HG03045 (cell line): ENCODE results near the gene DPEP2NB.
A peak's percentile ranks its signal among the peaks of the same experiment; 100 is the strongest.
"Not testable (repeated sequence)": the region's sequence is repeated elsewhere in the genome, so short reads cannot be mapped to it uniquely, and the experiment has no call there.

Source experiments
- ATAC-seq: cut with Tn5 transposase; IDR thresholded peaks from one replicate; pipeline ENCODE4 v1.9.1; 2021; ENCODE audit warnings: mild to moderate bottlenecking, moderate library complexity; ENCODE audit not compliant: unreplicated experiment

The DPEP2NB gene

GRCh38 chr16:67987460-67988160, 28.1 kb downstream of the DPEP2NB start:
- ATAC-seq: no peak

- no peak for ATAC-seq
Measured at GRCh38 chr16:67986949-67987348, 28.8 kb downstream of the DPEP2NB start.

GRCh38 chr16:67982011-67982696, 33.6 kb downstream of the DPEP2NB start:
- ATAC-seq: no peak

GRCh38 chr16:67979955-67980678, 35.6 kb downstream of the DPEP2NB start, which contains the start of gene DPEP3:
Gene DPEP3 (minus strand): TSS chr16:67980499. CDS start chr16:67980380, 119 bp downstream.
- ATAC-seq: no peak

- ATAC-seq: no peak
Measured at GRCh38 chr16:67977469-67978227, 38.1 kb downstream of the DPEP2NB start.

GRCh38 chr16:67977005-67977404, 38.7 kb downstream of the DPEP2NB start:
- ATAC-seq: no peak

GRCh38 chr16:67976205-67976604, 39.5 kb downstream of the DPEP2NB start:
- no peak for ATAC-seq

GRCh38 chr16:67975321-67976105, 40.2 kb downstream of the DPEP2NB start:
- peak; percentile 46 for ATAC-seq

- ATAC-seq: not testable (repeated sequence)
Measured at GRCh38 chr16:67972285-67972684, 43.4 kb downstream of the DPEP2NB start.

GRCh38 chr16:67971111-67971510, 44.6 kb downstream of the DPEP2NB start:
- ATAC-seq: no peak

- no peak for ATAC-seq
Measured at GRCh38 chr16:67969254-67970039, 46.3 kb downstream of the DPEP2NB start.

- ATAC-seq: peak; percentile 83
Measured at GRCh38 chr16:67968400-67969253, 47.1 kb downstream of the DPEP2NB start, which contains the start of gene SLC12A4. Gene SLC12A4 (minus strand): TSS chr16:67968637. CDS start chr16:67968553, 84 bp downstream.

GRCh38 chr16:67967958-67968399, 47.7 kb downstream of the DPEP2NB start:
- peak; percentile 21 for ATAC-seq

GRCh38 chr16:67967183-67967957, 48.3 kb downstream of the DPEP2NB start:
- no peak for ATAC-seq

GRCh38 chr16:67966549-67967182, 49.0 kb downstream of the DPEP2NB start:
- no peak for ATAC-seq

- ATAC-seq: no peak
Measured at GRCh38 chr16:67965668-67966548, 49.8 kb downstream of the DPEP2NB start.
